Measurements from ENCODE around the gene DNAH17.

The DNAH17 gene

GRCh38 chr17:78607038-78607437 lies 29.8 kb upstream of the DNAH17 start:
- no peak for DNase-seq

- no peak for DNase-seq
Measured at GRCh38 chr17:78605886-78606285, 28.7 kb upstream of the DNAH17 start.

GRCh38 chr17:78605429-78605828 lies 28.2 kb upstream of the DNAH17 start:
- DNase-seq: no peak

- DNase-seq: no peak
Measured at GRCh38 chr17:78602246-78602645, 25.1 kb upstream of the DNAH17 start.

GRCh38 chr17:78601577-78602190 lies 24.5 kb upstream of the DNAH17 start:
- no peak for DNase-seq

- peak in 1 of 56 donors; percentile 13 for DNase-seq
Measured at GRCh38 chr17:78600181-78600721, 23.1 kb upstream of the DNAH17 start.

GRCh38 chr17:78599419-78599818 lies 22.2 kb upstream of the DNAH17 start:
- peak in 4 of 56 donors; percentile 8 to 39 (median 27) for DNase-seq

- DNase-seq: no peak
Measured at GRCh38 chr17:78598013-78598471, 20.8 kb upstream of the DNAH17 start.

GRCh38 chr17:78596871-78597764 lies 19.9 kb upstream of the DNAH17 start:
- no peak for DNase-seq

- DNase-seq: no peak
Measured at GRCh38 chr17:78595135-78595810, 18.1 kb upstream of the DNAH17 start.

GRCh38 chr17:78592991-78593329 lies 15.8 kb upstream of the DNAH17 start:
- no peak for DNase-seq

GRCh38 chr17:78591263-78591671 lies 14.1 kb upstream of the DNAH17 start:
- DNase-seq: no peak

- DNase-seq: no peak
Measured at GRCh38 chr17:78589885-78590284, 12.7 kb upstream of the DNAH17 start.

GRCh38 chr17:78589031-78589675 lies 12.0 kb upstream of the DNAH17 start:
- DNase-seq: no peak

- DNase-seq: no peak
Measured at GRCh38 chr17:78588258-78589030, 11.2 kb upstream of the DNAH17 start.

- DNase-seq: no peak
Measured at GRCh38 chr17:78585006-78585630, 7.9 kb upstream of the DNAH17 start.

- DNase-seq: no peak
Measured at GRCh38 chr17:78583091-78583490, 5.9 kb upstream of the DNAH17 start.

- DNase-seq: no peak
Measured at GRCh38 chr17:78581304-78581703, 4.1 kb upstream of the DNAH17 start.

- no peak for DNase-seq
Measured at GRCh38 chr17:78580277-78580804, 3.1 kb upstream of the DNAH17 start.

Measured in amygdala (tissue), 56 donors.